HG03571 (cell line): ENCODE measurements around the gene ASXL3.

Experiments used
- ATAC-seq: cut with Tn5 transposase; IDR thresholded peaks from one replicate; pipeline ENCODE4 v1.9.1; 2021; ENCODE audit not compliant: unreplicated experiment

The ASXL3 gene

DNA sequence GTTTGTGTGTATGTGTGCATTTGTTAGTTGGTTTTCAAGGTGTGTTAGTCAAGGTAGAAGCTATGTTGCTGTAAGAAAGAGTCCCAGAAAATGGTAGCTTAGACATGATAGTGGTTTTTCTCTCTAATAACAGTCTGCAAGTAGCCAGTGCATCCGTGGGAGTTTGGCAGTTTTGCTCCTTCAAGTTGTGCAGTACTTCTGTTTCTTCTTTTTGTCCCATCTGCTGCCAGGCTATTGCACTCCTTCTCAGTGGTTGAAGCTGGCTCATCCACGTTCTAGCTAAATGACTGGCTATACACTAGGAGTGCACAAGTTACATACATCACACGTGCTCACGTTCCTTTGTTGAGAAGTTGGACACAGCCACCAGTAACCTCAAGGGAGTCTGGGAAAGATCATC, 134.7 kb downstream of the ASXL3 start:
- ATAC-seq = no peak

DNA sequence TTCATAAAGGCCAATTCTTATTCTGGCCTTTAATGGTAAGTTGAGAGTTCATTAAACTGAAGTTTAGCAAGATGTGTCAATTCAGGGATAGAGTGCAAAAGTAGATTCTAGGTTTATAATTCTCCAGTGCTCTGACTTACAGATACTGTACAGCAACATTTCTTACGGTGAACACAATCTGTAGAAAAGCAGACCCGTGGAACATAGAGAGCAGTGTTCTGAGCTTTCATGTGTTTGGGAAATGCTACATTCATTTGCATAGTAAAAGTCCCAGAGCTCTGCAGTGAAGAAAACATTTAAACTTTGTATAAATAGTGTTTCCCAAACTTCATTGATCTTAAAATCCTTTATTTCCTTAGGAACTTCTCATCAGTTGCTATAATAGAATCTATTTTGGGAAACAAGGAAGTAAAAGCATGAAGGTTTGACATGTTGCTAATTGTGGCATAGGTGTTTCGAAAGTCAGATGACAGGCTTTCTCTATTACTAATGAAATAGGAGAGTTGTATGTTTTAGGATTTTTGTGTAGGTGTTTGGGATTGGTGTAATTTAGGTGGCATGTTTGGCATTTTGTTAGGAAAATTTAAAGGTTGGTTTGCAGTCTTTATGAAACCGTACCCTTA, 138.2 kb downstream of the ASXL3 start:
- ATAC-seq = no peak

DNA sequence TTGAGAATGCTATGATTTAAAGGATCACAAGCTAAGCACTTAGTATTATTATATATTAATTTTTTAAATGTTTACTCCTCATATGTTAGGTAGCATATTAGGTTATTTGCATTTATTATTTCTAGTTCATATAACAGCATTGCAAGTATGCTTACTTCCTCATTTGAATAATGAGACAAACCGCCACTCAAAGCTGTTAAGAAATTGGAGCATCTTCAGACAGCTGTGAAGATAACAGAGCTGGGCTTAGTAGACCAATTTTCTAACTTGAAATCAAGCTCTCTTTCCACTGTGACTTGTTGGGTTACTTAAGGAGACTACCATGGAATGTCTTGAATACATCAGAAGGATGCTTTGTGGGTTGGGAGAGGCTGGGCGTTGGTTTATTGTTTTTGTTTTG, 139.3 kb downstream of the ASXL3 start:
- ATAC-seq = no peak

DNA sequence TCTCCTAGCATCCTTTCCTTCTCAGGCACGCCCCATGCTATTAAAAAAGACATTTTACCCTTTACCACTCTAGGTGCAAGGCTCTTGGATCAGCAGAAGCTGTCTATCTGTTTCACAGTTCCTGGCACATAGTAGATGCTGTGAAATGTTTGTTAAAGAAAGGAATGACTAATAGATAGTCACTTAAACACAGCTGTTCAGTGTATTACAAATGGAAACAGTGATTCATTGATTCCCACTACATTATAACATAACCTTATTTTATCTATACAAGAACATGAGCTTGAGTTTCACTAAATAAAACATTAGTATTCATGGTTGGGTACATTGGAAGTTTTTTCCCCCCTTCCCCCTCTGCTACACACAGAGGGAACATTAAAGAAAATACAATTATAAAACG, 142.1 kb downstream of the ASXL3 start:
- ATAC-seq = no peak

DNA sequence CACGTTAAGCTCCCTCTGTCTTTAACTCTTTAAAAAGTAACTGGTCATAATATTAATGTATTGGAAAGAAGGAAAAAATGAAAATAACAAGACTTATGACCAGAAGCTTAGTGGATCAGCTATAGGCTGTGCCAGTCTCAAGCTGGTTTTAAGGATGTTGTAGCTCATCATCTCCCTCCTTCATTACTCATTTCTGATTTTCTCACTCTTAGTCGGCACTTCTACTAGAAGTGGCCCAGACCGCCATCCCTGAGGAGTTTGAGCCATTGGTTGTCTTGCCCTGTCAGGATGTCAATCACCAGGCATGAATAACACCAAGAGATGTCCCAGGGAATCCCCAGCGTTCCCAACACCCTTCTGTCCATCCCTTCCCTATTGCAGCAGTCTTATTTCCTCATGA, 151.5 kb downstream of the ASXL3 start:
- ATAC-seq = no peak

DNA sequence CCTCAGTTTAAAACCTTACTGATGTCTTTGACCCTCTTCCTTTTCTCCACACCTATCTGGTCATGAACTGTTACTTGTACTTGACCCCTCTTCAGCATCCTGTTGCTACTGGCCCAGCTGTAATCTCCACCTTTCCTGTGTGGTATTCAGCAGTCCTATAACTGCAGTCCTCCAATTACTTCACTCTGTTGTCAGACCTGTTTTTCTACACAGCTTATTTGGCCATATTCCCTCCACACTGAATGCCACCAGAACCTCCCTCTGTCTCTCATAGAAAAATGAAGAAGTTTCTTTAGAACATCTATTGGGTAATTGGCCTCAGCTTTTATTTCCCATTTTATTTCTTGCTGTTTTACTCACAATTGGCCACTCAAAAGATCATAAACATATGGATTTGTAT, 155.4 kb downstream of the ASXL3 start:
- no peak for ATAC-seq

DNA sequence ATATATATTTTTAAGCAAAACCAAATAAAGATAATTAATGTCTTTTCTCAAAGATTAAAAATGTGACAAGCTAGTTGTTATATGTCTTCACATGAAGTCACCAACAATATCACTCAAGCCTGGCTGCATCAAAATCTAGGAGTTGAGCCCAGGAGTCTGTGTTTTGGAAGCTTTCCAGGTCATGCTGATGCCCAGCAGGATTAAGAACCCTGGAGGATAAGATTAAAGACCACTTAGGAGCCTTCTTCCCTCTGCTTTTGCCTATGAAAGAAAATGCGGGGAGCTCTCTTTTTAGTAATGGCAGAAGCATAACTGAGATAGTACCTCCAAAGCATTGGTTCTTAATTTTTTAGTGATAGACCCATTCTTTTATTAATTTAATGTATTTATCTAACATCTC, 157.4 kb downstream of the ASXL3 start:
- no peak for ATAC-seq

DNA sequence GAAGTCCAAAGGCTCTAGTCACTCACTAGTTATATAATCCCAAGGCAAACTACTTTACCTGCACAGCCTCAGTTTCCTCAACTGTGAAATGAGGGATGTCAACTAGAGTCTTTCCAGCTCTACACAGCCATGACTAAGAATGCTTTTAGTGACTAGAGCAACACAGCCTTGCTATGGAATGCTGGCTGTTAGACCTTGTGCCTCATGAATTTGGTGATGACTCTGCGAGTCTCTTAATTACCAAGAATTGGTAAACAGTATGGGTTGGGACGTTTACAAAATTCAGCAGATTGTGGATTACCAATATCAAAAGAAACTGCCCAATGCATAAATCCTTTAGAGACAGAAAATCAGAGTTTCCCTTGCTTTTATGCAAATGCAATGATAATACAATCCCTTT, 163.7 kb downstream of the ASXL3 start:
- no peak for ATAC-seq

DNA sequence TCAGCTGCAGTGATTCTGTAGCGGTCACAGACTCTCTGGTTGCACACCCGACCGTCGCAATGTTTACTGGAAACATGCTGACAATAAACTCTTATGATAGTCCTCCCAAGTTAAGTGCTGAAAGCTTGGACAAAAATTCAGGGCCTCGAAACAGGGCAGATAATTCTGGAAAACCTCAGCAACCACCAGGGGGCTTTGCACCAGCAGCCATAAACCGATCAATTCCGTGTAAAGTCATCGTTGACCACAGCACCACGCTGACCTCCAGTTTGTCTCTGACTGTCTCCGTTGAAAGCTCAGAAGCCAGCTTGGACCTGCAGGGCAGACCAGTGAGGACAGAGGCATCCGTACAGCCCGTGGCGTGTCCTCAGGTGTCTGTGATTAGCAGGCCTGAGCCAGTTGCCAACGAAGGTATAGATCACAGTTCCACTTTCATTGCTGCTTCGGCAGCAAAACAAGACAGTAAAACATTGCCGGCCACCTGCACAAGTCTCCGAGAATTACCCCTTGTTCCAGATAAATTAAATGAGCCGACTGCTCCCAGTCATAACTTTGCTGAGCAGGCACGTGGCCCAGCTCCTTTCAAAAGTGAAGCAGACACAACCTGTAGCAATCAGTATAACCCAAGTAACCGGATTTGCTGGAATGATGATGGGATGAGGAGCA, 166.1 kb downstream of the ASXL3 start:
- no peak for ATAC-seq

DNA sequence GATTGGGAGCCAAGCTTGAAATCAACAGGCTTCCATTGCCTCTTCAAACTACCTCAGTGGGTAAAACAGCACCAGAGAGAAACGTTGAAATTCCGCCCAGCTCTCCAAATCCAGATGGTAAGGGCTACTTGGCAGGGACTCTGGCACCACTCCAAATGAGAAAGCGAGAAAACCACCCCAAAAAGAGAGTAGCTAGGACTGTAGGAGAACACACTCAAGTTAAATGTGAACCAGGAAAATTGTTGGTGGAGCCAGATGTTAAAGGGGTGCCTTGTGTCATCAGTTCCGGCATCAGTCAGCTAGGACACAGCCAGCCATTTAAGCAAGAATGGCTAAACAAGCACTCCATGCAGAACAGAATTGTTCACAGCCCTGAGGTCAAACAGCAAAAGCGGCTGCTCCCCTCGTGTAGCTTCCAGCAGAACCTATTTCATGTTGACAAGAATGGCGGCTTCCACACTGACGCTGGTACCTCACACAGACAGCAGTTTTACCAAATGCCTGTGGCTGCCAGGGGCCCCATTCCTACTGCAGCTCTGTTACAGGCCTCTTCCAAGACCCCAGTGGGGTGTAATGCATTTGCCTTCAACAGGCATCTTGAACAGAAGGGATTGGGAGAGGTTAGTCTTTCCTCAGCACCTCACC, 167.3 kb downstream of the ASXL3 start:
- ATAC-seq = no peak

DNA sequence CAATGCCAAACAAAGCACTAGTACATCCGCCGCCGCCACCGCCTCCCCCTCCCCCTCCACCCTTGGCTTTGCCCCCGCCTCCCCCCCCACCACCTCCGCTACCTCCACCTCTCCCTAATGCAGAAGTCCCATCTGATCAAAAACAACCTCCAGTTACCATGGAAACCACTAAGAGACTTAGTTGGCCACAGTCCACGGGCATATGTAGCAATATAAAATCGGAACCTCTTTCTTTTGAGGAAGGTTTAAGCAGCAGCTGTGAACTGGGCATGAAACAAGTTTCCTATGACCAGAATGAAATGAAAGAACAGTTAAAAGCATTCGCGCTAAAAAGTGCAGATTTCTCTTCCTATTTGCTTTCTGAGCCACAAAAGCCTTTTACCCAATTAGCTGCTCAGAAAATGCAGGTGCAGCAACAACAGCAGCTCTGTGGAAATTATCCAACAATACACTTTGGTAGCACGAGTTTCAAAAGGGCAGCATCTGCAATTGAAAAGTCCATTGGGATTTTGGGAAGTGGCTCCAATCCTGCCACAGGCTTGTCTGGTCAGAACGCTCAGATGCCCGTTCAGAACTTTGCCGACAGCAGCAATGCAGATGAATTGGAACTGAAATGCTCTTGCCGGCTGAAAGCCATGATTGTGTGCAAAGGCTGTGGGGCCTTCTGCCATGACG, 168.0 kb downstream of the ASXL3 start:
- ATAC-seq = no peak

DNA sequence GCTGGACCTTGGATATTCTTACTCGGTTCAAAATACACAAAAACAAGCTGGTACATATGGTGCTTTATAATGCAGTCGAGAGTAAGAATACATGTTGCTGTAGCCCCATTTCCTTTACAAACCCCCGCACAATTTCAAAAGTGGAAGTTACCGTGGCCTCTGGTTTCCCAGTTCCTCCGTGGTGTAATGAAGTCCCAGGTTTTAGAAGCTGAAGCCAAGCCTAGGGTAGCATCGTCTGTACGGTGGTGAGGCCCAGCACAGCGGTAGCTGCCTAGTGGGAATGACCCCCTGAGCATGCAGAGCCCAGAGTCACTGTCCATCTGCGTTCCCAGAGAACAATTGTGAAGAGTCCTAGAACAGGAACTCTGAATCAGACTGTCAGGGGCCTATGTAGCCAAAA, 171.8 kb downstream of the ASXL3 start:
- no peak for ATAC-seq

DNA sequence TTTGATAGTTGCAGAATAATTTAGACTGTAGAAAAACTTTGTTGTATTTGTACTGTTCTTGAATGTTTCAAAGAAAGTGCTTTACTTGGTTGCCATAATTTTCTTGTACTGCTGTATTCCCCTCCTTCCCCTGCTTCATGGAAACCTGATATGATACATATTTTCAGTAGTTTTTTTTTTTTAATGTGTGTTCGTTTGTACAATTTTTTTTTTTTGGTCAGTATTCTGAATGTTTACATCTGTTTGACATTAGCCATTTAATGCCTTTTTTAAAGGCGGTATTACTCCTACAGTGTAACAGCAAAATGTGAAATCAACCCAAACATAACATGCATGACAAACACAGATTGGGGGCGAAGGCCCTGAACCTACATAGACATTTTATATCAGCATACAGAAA, 172.3 kb downstream of the ASXL3 start:
- ATAC-seq = no peak

DNA sequence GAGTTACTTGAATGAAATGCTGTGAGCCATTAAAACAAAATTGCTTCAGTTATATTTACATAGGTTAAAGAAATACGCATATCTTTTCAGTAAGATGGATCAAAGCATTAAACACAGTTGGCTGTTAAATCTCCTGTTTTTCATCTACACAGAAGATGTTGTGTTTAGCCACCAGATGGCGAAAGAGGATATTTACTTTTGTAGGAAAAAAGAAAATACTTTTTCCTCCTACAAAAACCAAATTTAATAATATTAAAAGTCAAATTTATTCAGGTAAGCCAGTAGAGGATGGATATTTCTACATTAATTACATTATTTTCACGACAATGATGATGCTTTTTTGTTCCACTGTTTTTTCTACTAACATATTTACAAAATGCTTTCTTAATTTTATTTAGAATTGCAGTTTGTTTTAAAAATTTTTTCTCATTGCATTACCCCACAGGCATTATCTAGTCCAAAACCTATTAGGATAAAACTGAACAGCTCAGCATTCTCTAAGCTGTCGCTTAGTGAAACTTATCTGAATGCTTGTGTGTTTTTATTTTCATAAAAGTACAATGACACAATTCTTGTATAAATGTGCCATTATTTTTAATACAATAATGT, 173.7 kb downstream of the ASXL3 start:
- no peak for ATAC-seq

DNA sequence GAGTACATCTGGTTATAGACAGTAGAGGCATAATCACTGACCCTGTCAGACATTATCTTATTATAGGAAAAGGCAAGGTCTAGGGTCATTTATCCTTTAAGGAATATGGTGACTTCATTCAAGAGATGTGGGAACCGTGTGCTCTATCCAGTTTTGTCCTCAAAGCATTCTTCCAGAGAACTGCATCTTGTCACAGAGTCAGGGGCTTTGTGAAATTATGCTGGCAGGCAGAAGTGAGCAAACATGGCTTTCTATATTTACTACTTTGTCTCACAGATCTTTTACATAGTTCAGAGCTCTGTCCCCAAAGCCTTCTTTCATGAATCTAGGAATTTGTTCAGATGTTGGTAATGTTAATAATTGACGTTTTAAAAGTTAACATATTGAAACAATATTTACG, 177.4 kb downstream of the ASXL3 start:
- no peak for ATAC-seq

DNA sequence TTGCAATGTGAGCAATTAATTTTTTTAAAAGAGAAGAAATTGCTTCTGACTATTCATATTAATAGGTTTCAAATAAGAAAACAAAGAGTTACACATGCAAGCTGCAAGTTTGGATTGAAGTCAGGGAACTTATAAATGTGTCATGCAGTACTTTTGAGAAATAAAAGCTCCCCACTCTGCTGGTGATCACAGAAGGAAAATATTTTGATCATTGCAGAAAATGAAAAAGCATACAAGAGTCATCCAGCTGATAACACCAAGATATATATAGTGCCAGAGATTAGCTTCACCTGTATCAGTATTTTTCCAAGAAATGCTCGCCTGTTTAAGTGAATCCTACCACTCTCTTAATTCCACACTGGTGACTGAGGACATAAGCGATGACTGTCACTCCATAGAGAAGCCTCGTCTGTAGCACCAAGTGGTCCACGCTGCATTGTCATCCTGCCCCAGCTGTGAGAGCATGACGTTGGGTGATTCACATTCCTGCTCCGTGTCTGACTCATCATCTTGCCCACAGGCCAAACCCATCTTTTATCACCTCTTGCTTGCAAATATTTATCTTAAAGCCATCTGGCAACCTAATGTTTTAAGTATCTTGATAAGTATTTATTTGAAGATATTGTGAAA, 178.0 kb downstream of the ASXL3 start:
- no peak for ATAC-seq

DNA sequence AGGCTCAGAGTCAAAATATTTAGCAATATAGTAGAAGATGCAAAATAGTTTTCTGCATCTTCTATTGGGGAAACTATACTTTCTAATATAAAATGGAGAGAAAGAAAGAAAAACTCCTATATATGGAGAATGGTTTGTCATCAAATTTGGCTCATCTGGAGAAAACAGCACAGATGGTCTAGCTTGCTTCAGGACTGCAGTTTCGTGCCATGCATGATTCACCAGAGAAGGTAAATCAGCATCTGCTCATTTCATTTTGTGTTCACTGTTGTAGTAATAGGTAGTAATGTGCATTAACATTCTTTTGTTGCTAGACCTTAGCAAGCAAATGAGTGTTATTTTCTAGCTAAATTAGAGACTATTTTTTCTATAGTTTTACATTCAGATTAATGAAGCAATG, 179.0 kb downstream of the ASXL3 start:
- ATAC-seq = no peak

DNA sequence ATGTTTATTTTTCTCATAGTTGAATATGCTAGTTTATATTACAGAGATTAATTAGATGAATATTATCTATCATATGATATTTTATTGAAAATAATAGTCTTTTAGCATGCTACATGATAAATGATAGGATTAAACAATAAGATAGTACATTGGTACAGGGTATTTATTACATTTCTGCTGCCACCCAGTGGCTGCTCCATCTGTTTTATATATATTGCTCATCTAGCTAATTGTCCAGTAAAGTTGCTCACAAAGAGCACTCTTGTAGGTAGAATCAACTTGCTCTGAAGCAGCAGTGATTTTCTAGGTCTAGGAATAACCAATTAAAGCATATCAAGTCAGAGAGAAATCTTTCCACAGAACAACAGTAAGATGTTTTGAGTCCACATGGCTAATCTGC, 183.3 kb downstream of the ASXL3 start:
- ATAC-seq = no peak

DNA sequence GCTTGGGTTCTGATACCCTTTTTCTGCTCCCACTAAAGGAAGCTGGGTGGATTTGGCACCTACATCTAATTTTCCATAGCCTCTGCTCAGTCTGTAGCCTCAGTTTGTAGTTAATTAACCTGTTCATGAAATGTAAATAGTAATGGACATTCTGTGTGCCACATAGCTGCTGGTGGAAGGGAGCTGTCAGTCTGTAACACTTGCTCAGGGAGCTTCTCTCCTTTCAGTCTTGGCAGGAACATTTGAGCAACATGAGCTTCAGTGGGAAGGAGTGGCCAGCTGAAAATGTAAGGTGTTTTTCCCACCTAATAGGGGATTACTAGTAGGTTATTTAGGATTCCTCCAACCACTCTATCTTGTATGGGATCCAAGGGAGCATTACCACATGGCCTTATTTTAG, 203.4 kb downstream of the ASXL3 start:
- no peak for ATAC-seq
